CD4-positive, alpha-beta T cell treated with Interferon gamma for 1 hour (primary cell): ENCODE measurements around the gene HKDC1.
"Not testable (repeated sequence)": the region's sequence is repeated elsewhere in the genome, so short reads cannot be mapped to it uniquely, and the experiment has no call there.

Experiments
- DNase-seq: peaks from one replicate; pipeline ENCODE4 v3.0.0-alpha.2; 2020

The HKDC1 gene

DNA sequence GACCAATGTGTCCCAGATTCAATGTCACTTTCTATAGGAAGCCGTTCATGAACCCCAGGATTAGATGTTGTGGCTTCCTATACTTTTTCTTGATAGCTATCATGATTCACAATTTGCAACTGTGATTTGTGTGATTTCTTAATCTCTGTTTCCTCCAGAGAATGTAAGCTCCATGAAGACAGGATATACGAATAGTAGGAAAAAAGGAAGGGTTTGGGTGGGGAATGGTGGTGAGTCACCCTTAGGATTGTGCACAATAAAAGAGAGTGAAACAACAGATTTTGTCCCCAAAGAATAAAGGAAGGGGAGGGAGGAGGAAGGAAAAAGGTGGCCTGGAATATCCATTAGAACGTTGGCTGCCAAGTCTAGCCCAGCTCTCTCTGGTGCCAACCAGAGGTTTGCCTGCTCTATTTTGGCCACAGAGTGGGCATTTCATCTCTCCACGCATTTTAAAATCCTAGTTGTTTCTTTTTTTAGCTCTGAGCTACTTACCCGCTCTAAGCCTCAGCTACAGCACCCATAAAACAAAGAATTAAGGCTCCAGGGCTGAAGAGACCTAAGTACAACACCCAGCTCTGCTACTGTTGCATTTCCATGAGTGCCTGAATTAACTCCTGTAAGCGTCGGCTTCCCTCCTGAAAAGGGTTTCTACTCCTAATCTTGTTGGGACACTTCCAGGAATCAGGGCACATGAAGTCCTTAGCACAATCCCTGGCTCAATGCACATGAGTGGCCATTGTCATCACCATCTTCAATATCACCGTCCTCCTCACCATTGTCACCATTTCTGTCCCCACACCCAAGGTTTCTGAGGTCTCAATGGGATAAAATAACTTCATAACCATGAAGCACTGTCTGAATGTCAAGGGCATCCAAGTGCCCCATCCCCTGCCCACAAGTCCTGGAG is 61.6 kb downstream of the HKDC1 start:
- DNase-seq = no peak

DNA sequence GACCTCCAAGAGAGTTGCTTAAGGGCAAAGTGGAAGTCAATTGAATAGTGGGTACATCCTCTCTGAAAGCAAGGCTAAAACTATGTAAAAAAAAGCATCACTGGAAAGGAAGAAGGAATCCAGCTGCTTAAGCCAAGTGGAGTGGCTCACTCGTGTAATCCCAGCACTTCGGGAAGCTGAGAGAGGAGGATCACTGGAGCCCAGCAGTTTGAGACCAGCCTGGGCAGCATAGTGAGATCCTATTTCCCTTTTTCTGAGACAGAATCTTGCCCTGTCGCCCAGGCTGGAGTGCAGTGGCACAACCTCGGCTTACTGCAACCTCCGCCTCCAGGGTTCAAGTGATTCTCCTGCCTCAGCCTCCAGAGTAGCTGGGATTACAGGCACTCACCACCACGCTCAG is 64.3 kb downstream of the HKDC1 start:
- not testable (repeated sequence) for DNase-seq

DNA sequence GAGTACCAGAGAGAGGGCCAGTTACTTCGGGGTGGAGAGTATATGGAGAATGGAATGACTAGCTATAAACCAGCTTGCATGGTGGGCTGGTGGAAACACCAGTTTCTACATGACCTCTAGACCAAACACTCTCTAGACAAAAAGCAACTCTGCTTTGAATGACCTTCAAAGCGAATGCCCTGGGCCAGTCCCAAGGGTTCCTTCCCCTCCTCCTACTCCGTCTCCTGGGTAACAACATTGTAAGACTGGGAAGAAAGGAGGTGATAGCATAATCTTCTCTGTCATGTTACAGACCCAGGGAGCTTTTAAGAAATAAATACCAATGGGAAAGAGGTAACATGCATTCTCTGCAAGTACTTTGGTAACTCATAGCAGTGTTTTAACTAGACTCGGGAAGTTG is 65.6 kb downstream of the HKDC1 start:
- no peak for DNase-seq

DNA sequence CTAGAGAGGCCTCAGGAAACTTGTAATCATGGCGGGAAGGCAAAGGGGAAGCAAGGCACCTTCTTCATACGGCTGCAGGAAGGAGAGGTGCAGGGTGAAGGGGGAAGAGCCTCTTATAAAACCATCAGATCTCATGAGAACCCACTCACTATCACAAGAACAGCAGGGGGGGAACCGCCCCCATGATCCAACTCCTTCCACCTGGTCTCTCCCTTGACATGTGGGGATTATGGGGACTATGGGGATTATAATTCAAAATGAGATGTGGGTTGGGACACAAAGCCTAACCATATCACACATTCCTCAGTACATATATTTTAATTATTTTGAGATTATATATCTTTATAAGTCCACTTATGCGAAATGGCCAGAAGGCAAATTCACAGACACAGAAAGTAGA is 67.0 kb downstream of the HKDC1 start:
- no peak for DNase-seq

- DNase-seq = no peak
Measured at GRCh38 chr10:69290993-69291392, 70.9 kb downstream of the HKDC1 start.

DNA sequence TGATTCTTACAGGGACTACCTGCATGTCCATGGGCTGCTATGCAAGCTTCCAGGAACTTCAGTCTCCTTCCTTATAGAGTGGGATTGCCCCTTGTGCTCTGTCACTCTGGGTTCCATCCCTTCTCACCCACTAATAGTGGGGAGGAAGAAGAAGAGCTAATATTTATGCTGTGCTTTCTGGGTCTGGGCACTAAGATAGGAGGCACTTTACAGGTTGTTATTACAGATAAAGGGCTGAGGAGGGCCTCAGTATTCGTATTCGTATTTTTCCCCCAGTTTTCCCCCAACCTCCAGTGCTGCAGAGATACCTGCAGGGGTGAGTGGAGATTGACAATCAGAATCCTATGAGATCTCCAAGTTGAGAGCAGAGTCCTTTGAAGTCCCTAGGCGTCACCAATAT is 72.3 kb downstream of the HKDC1 start:
- no peak for DNase-seq

DNA sequence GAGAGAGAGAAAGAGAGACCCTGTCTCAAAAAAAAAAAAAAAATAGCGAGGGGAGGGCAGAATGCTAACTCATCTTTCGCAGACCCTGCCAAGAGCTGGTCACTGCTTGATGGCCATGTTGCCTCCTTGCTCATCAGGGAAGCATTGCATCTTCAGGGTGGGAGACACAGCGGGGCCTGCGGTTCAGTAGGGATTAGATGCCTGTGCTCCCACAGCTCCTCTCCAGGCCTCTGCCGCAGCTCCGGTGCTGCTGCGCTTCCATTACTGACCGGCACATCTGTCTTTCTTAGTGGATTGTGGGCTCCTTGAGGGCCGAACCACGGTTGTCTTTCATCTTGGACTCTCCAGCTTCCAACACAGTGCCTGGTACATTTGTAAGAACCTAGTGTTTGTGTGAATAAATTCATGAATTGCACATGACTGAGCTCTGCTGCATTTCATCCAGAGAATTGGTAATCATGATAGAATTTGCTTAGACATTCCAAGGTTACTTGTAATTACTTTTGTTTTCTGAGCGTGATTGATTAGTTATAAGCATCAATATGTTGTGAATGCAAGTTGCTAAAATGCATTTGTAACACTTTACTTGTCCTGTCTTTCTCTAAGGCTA is 75.0 kb downstream of the HKDC1 start:
- DNase-seq = no peak

GRCh38 chr10:69303632-69304051 is 83.5 kb downstream of the HKDC1 start:
- no peak for DNase-seq

- no peak for DNase-seq
Measured at GRCh38 chr10:69306421-69306820, 86.3 kb downstream of the HKDC1 start.

- no peak for DNase-seq
Measured at GRCh38 chr10:69307434-69307833, 87.3 kb downstream of the HKDC1 start.

DNA sequence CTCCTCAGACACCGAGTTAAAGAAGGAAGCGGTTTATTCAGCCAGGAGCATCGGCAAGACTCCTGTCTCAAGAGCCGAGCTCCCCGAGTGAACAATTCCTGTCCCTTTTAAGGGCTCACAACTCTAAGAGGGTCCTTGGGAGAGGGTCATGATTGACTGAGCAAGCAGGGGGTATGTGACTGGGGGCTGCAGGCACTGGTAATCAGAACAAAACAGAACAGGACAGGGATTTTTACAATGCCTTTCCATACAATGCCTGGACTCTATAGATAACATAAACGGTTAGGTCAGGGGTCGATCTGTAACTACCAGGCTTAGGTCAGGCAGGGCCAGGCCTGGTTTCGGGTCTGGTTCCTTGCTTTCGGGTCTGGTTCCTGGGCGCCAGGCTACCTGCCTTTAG is 88.2 kb downstream of the HKDC1 start:
- DNase-seq = not testable (repeated sequence)

DNA sequence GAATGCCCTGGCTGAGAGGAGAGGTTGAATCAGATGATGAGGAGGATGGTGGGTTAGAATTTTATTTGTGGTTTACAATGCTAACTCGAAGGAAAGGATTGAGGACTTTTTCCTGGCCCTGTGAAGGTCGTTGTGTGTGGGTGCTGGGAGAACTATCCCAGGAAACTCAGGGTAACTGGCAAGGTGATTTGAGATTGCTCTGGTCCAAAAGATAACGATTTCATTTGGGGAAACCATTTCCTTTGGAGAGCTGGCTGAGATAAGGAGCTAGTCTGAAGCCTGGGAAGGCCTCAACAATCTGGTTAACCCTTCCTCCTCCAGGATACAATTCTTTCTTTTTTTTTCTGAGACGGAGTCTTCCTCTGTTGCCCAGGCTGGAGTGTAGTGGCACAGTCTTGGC is 91.2 kb downstream of the HKDC1 start:
- DNase-seq = no peak

DNA sequence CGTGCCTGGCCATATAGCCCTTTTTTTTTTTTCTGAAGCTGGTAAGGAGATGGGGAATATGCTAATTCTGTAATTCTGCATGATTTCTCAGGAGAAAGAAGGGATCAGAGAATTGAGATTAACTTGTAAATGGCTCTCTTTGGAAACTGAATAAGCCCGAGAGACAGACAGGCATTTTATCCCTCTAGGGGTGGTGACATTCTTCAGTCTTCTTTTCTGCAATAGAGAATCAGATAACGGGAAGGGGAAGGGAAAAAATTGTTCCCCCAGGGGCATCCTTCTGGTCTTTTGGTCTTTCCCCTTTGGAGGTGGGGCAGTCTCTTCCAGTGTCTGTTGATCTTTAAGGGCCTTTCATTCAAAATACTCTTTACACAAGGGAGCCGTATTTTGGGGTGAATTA is 92.4 kb downstream of the HKDC1 start:
- no peak for DNase-seq

GRCh38 chr10:69315100-69315542 is 95.0 kb downstream of the HKDC1 start:
- no peak for DNase-seq

GRCh38 chr10:69315610-69316312 is 95.6 kb downstream of the HKDC1 start:
- DNase-seq = no peak

DNA sequence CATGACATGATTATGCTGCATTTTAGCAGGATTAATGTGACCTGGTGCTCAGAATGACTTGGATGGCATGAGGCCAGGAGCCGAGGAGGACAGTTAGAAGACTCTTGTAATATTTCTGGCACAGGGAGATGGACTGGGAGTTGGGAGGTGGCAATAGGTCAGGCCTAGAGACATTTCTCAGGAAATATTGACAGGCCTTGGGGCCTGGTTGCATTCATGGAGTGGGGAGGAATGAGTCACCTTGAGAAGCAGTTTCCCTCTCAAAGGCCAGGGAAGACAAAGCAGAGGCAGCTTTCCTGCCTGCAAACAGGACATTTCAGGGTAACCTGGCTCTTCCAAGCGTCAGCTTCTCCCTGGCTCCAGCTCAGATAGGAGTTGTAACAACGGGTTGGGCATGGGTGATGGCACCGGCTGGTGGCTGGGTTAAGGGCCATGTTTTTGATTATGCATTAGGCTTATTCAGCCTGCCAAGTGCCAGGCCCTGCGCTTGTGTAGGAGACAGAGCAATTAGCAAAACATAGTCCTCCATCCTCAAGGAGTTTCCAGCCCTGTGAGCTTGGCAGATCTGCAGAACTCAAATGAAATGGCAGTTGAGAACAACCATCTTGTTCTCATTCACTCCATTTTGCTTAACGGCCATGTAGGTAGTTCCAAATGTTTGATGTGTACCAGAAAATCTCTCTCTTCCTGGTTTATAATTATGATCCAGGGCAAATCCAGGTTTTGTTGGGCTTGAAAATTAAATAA is 96.4 kb downstream of the HKDC1 start:
- no peak for DNase-seq
